ENCODE results near the gene SLBP. TPM values are rescaled to one million over a fixed set of nuclear protein-coding genes. Genes with fewer than 3 reads are reported as not detected.
A peak's percentile ranks its signal among the peaks of the same experiment; 100 is the strongest.

Gene SLBP
- total and polyA plus RNA-seq, 2 donors (not counting 3 experiments of a cell fraction or from before 2014, with no cell fraction given) = 48.3 to 63.1 TPM

- Histone ChIP-seq H3K9ac (replicated peaks; ENCODE audit: extremely low read depth, insufficient read depth, low read length) (peak overlapping the region; percentile 58), H3K4me1 (ENCODE audit: control insufficient read depth, extremely low read depth, insufficient read depth, low read length) (peaks cover 27% of the 10 kb centered on the region), H3K36me3 (ENCODE audit: control insufficient read depth in 2 of 2, extremely low read depth in 1 of 2, insufficient read depth in 2 of 2, low read length in 2 of 2) (peaks cover 2 to 17% of the 10 kb centered on the region in 2 experiments), H4K20me1 (replicated peaks; ENCODE audit: control insufficient read depth, extremely low read depth, insufficient read depth, low read length) (no peaks in the 10 kb centered on the region), H3K27me3 (ENCODE audit: control insufficient read depth in 2 of 2, insufficient read depth in 2 of 2, low read length in 2 of 2) (no peaks in the 10 kb centered on the region), H3K4me3 (replicated peaks in 1 of 3; ENCODE audit: insufficient read depth in 1 of 3, low read depth in 1 of 3, low read length in 3 of 3) (peak overlapping the region; percentile 43 to 73 (median 68)), H3K79me2 (ENCODE audit: control insufficient read depth, insufficient read depth, low read length) (peaks cover 67% of the 10 kb centered on the region), H3K4me2 (ENCODE audit: insufficient read depth, low read length) (peak overlapping the region; percentile 78), H2AFZ (ENCODE audit: low read depth, low read length) (no peak overlapping the region), H3K27ac (ENCODE audit: insufficient read depth, low read depth, low read length) (peak overlapping the region; percentile 10), H3K9me3 (replicated peaks; ENCODE audit: control insufficient read depth, insufficient read depth, low read length) (no peaks in the 10 kb centered on the region), H3K9me1 (replicated peaks; ENCODE audit: control insufficient read depth, extremely low read depth, insufficient read depth, low read length) (no peaks in the 10 kb centered on the region)
- no TSS peak for BruUV-seq (replicated peaks)
- FAIRE-seq (no peak), DNase-seq (ENCODE audit: low read depth, low spot score) (no peak)
- intact Hi-C loops (cut with micrococcal nuclease) = loop anchor here (1.0 kb wide), 1 partner anchor 10 kb away; the partner anchor contains the start of gene SLBP
- dilution Hi-C loops (cut with MboI; ENCODE audit: extremely low pct_ligation_motif_present, low sequenced_read_pairs) = no loop called here
- TF ChIP-seq POLR2A (IDR thresholded peaks at IDR 0.05; ENCODE audit: low read depth, low read length) (peak; percentile 29), POLR2AphosphoS5 (IDR thresholded peaks at IDR 0.05; ENCODE audit: insufficient read depth, low read depth, low read length) (peak; percentile 21), MYC (IDR thresholded peaks at IDR 0.05; ENCODE audit: low read depth, low read length) (no peak)
- ChIA-PET CTCF (interaction anchor here (0.9 to 12.0 kb wide), 4 partner anchors 10 to 59 kb away, joined by 3 to 347 read pairs (median 7); partner anchors contain the start of gene SLBP), POLR2A (interaction anchor here (0.6 to 1.3 kb wide), 2 partner anchors 10 to 127 kb away, joined by 5 to 8 read pairs; partner anchors contain the start of gene SLBP)
These were observed 9.8 kb upstream of the SLBP start for GRCh38 chr4:1721666-1722550.

- peaks cover 20% of the 10 kb centered on the region for H3K4me1 ChIP-seq (ENCODE audit: control insufficient read depth, extremely low read depth, insufficient read depth, low read length)
- H3K9ac ChIP-seq (replicated peaks; ENCODE audit: extremely low read depth, insufficient read depth, low read length) = peak within 1 kb of the TSS; percentile 68
- peak within 1 kb of the TSS; percentile 54 to 73 (median 68) for H3K4me3 ChIP-seq (replicated peaks in 1 of 3; ENCODE audit: insufficient read depth in 1 of 3, low read depth in 1 of 3, low read length in 3 of 3)
- H2AFZ ChIP-seq (ENCODE audit: low read depth, low read length) = peak within 1 kb of the TSS; percentile 59
- H3K79me2 ChIP-seq (ENCODE audit: control insufficient read depth, insufficient read depth, low read length) = peaks cover 63% of the 10 kb centered on the region
- no peaks in the 10 kb centered on the region for H3K27me3 ChIP-seq (ENCODE audit: control insufficient read depth in 2 of 2, insufficient read depth in 2 of 2, low read length in 2 of 2)
- BruUV-seq (replicated peaks) = TSS peak; percentile 35
- dilution Hi-C loops (cut with MboI; ENCODE audit: extremely low pct_ligation_motif_present, low sequenced_read_pairs) = no loop called here
- H4K20me1 ChIP-seq (replicated peaks; ENCODE audit: control insufficient read depth, extremely low read depth, insufficient read depth, low read length) = no peaks in the 10 kb centered on the region
- H3K27ac ChIP-seq (ENCODE audit: insufficient read depth, low read depth, low read length) = peak within 1 kb of the TSS; percentile 37
- H3K9me3 ChIP-seq (replicated peaks; ENCODE audit: control insufficient read depth, insufficient read depth, low read length) = no peaks in the 10 kb centered on the region
- H3K9me1 ChIP-seq (replicated peaks; ENCODE audit: control insufficient read depth, extremely low read depth, insufficient read depth, low read length) = no peaks in the 10 kb centered on the region
- ChIA-PET CTCF (interaction anchor here (0.9 to 12.0 kb wide), 3 partner anchors 9 to 37 kb away, joined by 3 to 347 read pairs (median 11); partner anchors contain the start of gene SLBP), POLR2A (interaction anchor here (0.6 to 1.3 kb wide), 2 partner anchors 9 to 128 kb away, joined by 5 to 8 read pairs; partner anchors contain the start of gene SLBP)
- H3K4me2 ChIP-seq (ENCODE audit: insufficient read depth, low read length) = peak within 1 kb of the TSS; percentile 78
- peak; percentile 78 for FAIRE-seq
- DNase-seq (ENCODE audit: low read depth, low spot score) = peak; percentile 88
- TF ChIP-seq POLR2AphosphoS5 (IDR thresholded peaks at IDR 0.05; ENCODE audit: insufficient read depth, low read depth, low read length) (peak; percentile 84), GATA2 (IDR thresholded peaks at IDR 0.05; ENCODE audit: insufficient read depth, insufficient read length, low read depth, low read length) (no peak)
- H3K36me3 ChIP-seq (ENCODE audit: control insufficient read depth in 2 of 2, extremely low read depth in 1 of 2, insufficient read depth in 2 of 2, low read length in 2 of 2) = peaks cover 2 to 18% of the 10 kb centered on the region in 2 experiments
- intact Hi-C loops (cut with micrococcal nuclease) = loop anchor here (1.0 kb wide), 1 partner anchor 9 kb away; the partner anchor contains the start of gene SLBP
These were observed 9.0 kb upstream of the SLBP start, which contains the start of the genes TACC3 and TMEM129 for GRCh38 chr4:1721003-1721665. TACC3 (plus strand) TSS chr4:1721521; CDS start chr4:1723422, 1,901 bp downstream. TMEM129 (minus strand) TSS chr4:1721323; CDS start chr4:1720837, 486 bp downstream.

Data from endothelial cell of umbilical vein (primary cell).